NK-92 treated with Interleukin-12 subunit alpha and Interleukin-12 subunit beta, amount 100 ng/mL, for 24 hours (cell line): ENCODE results near the gene SASH3.

ENCODE experiments used
- DNase-seq: peaks from one replicate; lab custom pipeline; 2025; lab: John Stamatoyannopoulos, UW

SASH3 gene

DNA sequence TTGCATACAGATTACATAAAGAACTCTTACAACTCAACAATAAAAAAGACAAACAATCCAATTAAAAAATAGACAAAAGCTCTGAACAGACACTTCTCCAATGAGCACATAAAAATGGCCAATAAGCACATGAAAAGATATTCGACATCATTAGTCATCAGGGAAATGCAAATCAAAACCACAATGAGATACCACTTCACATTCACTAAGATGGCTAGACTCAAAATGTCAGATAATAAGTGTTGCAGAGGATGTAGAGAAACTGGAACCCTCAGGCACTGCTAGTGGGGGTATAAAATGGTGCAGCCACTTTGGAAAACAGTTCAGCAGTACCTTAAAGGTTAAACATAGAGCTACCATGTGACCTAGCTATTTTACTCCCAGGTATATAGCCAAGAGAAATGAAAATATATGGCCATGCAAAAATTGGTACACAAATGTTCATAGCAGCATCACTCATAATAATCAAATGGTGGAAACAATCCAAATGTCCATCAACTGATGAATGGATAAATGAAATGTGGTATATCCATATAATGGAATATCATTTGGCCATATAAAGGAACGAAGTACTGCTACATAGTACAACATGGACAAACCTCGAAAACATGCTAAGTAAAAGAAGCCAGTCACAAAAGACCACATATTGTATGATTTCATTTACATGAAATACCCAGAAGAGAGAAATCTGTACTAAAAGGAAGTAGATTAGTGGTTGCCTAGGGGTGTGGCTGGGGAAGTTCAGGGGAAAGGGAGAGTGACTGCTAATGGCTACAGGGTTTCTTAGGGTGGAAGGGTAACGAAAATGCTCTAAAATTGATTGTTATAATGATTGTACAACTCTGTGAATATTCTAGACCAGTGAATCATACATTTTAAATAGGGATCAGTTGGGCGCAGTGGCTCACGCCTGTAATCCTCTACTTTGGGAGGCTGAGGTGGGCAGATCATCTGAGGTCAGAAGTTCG lies 29.4 kb downstream of the SASH3 start:
- no peak for DNase-seq

DNA sequence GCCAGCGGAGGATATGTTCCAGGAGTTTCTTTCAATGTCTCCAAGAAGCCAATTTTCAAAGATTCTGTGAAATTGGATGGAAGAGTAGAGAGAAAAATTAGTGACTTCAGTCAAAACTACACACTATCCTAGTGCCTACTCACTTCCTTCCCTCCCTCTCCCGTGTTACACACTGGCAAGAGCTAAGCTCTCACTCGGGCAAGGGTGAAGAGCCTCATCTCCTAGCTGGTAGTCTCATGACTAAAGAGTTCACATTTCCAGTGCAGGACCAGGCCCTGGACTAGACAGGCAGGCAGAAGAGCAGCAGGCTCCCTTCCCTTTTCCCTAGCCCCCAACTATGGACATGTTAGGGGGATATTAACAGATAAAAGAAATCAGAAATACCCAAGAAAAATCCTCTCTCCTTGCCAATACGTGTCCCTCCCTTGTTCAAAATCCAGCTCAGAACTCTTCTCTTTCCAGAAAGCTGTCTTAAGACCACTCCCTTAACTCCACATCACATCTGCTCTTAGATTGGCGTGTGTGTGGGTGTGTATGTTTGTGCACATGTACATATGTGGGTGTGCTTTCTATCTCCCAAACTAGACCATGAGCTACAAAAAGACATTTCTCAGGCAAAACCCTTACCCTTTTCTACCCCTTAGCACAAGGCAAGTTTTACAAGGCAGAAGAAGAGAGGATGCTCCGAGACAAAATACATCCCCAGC lies 34.1 kb downstream of the SASH3 start:
- DNase-seq: no peak

DNA sequence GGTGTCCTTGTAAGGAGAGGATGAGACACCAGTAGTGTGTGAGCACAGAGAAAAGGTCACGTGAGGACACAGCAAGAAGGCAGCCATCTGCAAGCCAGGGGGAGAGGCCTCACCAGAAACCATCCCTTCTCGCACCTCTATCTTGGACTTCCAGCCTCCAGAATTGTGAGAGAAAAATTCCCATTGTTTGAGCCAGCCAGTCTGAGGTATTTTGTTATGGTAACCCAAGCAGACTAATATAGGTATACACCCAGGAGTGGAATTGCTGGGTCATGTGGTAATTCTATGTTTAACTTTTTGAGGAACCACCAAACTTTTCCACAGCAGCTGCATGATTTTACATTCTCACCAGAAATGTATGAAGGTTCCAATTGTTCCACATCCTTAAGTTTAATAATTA lies 38.4 kb downstream of the SASH3 start:
- no peak for DNase-seq

DNA sequence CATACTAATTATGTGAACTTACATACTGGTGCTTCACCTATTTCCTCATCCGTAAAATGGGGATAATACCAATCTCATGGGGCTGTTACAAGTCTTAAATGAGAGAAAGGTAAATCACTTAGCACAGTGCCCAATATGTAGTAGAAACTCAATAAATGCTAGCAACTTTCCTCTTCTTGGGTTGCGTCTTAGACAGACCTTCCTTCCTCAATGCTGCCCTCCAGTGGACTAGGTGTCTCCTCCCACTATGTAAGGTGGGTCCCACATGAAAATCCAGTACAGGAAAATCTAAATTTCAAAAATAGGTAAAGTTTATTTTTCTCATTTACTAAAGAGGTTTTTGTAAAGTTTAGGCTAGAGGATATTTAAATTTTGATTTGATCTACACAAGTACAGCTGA lies 43.4 kb downstream of the SASH3 start:
- no peak for DNase-seq

DNA sequence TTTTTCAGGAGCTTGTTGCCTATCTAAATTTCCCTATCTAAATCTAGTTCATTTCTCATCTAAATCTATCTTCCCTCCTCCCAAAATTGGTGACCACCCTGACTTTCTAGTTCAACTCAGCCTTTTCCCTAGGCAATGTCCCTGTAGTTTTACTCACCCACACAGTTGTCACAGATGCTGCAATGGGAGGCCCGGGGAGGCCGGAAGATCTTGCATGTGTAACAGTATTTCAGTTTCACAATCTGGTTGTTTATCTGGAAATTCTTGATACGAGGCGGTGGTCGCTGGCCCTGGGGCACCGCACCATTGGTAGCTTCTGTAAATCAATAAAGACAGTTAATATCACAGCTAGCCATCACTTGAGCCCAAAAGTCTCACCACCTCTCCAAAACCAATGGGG lies 43.8 kb downstream of the SASH3 start:
- DNase-seq: no peak

DNA sequence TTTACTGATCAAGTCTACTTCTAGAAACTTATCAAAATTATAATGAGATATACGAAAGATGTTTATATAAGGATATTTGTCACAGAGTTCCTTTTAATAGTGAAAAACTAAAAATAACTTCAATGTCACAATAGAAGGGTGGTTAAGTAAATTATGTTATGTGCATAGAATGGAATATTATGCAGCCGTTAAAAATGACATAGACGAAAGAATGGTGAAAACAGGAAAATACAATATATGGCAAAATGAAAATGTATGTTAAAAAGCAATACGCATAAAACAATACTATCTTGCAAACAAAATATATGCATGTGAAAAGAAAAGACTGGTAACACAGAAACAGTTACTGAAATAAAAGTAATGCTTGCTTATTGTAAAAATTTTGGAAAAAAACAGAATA lies 44.9 kb downstream of the SASH3 start:
- no peak for DNase-seq

DNA sequence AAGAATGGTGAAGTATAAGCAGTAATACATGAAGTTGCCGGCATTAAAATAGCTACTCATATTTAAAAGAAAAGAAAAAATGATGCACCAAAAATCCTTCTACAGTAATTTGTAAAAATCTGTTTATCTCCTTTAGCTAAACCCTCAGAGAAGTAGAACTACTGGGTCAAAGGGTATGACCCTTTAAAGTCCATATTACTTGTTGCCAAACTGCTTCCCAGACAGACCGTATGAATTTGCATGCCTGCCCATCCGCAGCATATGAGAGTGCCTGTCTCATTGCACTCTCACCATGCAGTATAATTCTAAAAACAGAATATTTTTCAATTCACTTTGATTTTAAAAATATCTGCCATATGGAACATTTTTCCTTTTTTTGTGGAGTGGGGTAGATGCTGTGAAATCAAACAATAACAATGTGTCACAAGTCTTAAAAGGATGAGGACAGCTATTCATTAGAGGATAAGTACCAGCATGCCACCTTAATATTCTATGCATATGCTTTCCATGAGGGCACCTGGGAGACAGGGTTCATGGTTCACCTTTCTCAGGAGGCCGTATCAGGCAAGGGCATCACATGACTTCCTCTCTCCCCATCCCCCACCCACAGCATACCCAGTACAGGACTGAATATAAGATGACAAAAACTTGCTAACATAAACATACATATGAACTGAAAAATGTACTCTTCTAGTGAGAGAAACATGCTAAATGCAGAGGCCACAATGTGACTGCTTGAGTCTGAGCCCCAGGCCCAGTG lies 46.2 kb downstream of the SASH3 start:
- no peak for DNase-seq

DNA sequence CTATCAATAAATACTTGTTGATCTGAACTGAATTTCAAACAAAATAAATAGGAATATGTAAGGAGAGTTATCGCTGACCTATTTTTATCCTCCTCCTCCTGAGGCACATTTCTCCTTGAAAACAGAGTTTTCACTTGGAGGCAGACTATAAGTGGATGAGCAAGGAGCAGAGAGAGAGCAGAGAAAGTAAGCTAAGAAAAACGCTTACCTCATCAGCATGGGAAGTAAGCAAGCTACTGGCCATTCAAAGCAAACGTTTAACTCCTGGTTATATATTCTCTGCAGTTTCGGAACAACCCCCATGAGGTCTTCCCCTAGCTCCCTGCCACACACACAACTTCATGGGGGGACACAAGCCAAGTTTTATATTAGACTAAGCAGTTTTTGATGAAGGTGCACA lies 50.7 kb downstream of the SASH3 start:
- no peak for DNase-seq

DNA sequence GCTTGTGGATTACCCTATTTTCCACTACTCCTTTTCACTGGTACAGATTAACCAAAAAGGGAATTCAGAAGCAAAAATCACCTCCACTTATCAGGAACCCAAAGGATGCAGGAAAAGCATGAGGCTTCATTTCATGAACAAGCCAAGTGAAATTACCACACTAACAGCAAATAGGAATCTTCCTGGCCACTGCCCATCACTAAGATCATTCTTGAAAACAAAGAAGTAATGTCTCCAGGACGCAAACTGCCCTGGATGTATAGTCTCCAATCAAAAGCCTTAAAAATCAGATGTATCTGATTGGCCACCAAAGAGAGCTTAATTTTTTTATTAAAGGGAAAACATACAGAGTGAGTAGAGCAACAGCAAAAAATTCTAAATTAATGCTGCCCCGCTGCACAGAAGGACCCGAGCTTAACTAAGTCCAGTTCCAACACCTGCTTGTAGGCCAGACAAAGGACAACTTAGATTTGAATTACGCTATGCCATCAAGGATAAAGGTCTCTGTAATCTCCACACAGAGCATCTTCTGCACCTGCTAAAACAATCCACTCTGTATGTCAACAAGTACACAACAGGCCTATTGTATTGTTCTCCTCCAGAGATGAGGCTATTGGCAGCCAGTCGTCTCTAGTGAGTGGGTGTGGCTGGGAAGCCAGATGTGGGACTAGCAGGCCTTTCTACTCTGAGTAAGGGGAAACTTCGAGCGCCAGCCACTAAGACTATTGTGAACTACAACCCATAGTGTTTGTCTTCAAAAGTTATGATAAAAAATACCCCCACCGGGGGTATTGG lies 51.5 kb downstream of the SASH3 start:
- no peak for DNase-seq

DNA sequence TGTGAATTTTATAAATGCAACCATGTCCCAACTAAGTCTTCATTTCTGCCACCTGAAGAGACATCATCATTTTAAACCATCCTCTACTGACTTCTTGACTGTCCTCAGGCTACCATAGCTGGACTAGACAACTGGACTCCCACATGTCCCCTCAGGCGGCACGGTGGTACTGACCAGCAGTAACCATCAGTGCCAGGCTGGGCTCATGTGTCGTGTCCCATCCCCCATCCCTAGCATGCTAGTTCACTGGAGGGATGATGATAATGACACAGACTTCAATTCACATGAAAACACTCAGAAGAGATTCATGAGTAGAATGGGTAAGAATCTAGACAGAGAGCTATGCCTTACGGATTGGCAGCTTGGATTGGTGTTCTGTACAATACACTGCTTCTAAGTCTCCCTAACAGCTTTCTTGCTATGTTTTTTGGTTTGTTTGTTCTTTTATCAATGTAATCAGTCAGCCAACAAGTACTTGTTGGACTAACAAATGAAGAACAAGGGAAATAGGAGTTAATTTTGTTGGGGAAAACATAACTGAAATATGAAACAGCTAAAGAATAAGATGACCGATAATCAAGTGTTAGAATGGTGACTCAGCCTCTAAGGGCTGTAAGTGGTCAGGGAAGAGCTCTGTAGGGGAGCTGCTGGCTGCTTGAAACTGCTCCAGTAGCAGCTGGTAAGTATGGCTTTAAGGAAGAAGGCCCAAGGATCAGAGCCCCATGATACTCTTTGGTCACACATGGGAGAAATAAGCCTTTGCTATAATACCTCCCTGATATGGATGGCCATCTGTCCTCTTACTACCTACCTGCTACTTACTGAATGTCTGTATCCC lies 53.6 kb downstream of the SASH3 start:
- no peak for DNase-seq

DNA sequence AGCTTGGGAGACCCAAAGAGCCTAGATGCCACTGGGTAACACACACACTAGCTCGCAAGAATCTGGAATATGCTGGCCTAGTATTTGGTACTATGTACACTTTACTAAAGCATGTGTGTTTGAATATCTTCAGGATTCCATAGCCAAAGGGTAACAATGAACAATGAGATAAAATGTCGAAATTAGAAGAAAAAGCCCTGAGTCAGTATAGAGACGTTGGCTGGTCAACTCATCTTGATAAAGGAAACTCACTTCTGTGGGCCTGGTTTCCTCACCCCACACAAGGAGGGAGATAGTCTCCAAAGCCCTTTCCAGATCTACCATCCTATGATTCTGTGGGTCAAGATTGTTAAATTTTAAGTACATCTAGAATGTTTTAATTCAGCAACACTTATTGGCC lies 57.1 kb downstream of the SASH3 start:
- DNase-seq: no peak

DNA sequence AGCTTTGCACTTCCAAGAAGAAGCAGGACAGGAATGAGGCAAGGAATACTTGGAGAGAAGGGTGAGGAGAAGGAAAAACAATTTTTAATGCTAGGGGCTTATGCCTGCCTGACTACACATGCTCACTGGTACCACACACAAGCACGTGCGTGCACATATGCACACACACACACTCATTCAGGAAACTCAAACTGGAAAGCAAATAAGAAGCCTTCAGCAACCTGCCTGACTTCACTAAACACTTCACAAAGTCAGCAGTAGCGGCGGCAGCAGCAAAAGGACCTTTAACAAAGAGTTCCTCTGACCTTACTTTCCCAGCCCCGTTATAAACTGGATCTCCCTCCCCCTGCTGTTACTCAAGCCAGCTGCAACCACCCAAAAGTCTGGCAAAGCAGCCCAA lies 60.6 kb downstream of the SASH3 start:
- DNase-seq: no peak

DNA sequence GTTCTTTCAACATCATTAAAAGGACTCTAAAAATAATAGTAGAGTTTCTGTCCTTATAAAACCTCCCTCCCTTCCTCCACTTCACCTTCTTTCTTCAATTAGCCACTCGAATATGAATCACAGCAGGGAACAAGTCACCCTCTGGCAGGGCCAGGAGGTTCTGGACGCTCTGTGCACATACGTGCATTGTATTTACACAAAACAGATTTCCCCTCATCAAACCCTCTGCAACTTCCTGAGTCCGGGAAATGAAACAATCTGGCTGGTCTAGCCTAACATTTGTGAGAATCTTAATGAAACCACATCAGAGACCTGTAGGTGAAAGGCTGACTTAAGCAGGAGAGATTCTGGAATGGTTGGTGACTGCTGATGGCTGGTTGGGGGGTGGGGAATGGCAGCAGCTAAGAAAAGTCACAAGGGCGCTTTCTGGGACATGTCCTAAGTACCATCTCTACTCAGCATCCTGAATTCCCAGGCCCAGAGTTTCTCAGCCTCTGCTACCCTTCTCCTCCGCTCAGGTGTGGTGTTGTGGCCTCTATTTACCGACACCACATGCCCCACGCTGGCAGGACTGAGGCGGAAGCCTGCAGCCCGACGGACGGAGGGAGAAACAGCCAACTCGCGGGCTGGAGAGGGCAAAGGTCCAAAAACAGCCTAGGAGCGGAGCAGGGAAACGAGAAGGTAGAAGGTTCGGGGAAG lies 62.9 kb downstream of the SASH3 start:
- DNase-seq: no peak

DNA sequence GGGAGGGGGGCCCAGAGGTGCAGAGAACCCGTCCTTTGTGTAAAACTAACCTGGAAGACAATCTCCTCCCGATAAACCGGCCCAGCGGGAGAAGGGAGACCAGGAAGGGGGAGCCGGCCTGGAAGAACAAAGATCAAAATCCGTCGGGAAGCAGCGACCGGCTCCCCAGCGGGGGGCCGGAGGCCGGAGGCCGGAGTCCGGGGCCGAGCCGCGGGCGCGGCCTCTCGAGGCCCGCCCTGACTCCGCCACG lies 63.4 kb downstream of the SASH3 start:
- no peak for DNase-seq

DNA sequence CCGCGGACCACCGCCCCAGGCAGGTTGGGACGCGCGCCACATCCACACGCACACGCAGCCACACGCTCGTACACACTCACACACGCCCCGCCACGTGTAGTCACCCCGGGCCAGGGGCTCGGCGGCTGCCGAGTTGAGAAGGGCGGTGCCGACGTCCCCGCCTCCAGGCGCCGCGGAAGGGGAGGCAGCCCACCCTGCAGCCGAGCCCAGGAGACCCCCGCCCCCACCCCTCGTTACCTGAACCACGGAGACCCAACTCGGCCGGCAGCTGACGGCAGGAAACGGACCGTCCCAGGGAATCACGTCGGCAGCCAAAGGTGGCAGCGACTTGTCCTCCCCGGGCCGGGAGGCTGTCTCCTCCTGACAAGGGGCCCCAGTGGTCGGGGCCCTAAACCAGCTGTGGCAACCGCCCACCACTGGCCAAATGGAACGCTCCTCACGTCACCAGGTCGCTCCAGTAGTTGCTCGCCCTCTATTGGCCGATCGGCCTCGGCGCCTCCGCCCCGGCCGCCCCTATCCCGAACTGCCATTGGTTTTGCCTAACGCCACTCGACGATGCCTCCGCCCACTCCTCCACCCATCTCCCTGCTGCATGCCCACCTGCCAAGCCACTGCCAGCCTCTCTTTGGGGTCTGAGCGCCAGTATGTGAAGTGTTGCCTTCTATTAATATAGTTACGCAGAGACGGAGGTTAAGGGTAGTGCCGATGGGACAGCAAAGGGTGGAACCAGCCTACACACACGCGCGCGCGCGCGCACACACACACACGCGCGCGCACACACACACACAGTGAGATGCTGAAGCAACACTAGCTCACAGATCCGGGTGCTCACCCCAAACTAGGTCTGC lies 63.9 kb downstream of the SASH3 start, which contains the start of gene ZDHHC9:
TSS of gene ZDHHC9 (minus strand) at position 428 of the 848 bp plus-strand sequence. CDS start 1,941 bp downstream, outside the sequence.
- DNase-seq: peak; percentile 71
